ENCODE data around the gene HMGB2.
A peak's percentile ranks its signal among the peaks of the same experiment; 100 is the strongest.

The HMGB2 gene

DNA sequence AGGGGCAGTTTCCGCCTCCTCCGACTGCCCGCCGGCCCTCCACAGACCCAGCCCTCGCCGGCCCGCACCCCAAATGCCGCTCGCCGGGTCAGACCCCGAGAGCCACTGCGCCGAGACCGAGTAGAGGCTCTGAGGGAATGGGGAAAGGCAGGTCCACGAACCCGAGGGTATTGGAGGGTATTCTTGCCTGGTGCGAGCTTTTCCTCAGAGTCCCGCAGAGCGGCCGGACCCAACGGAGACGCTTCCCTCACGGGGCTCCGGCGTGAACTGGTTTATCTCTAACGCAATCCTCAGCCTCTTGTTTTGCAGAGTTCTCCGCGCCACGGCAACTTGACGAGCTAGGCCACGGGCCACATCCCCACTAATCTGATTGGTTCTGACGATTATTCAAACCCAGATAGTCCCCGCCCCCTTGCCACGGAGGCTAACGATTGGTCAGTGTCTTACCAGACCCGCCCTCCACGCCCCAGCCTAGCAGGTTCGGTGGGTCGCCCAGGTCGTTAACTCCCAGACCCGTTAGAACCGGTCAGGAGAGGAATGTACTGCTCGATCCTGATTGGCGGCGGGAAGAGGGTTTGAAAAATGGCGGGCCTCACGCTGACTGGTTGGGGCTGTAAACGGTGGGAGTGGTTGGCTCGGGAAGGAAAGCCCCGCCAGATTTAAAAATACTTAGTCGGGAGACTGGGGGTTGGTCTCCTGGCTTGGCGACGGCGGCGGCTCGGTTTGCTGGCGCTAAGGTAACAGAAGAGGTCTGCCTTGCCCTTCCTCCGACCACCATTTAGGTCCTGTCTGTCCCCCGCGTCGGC lies at the start of gene HMGB2:
Gene HMGB2 (minus strand): TSS at position 274 of the 806 bp plus-strand sequence. CDS start 709 bp downstream, outside the sequence.
- DNase-seq (ENCODE audit: low spot score): peak; percentile 97

DNA sequence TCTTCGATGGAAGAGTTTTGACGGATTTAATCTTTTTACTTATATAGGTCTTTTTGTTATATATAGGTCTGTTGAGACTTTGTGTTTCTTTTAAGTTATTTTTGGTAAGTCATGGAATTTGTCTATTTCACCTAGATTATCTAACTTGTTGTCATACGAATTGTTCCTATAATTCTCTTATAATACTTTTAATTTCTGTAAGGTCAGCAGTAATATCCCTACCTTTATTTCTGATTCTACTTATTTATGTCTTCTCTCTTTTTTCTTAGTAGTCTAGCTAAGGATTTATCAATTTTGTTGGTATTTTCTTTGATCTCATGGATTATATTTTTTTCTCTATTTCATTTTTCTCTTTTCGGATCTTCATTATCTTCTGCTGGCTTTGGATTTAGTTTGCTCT lies 48.2 kb upstream of the HMGB2 start:
- no peak for DNase-seq (ENCODE audit: low spot score)

DNA sequence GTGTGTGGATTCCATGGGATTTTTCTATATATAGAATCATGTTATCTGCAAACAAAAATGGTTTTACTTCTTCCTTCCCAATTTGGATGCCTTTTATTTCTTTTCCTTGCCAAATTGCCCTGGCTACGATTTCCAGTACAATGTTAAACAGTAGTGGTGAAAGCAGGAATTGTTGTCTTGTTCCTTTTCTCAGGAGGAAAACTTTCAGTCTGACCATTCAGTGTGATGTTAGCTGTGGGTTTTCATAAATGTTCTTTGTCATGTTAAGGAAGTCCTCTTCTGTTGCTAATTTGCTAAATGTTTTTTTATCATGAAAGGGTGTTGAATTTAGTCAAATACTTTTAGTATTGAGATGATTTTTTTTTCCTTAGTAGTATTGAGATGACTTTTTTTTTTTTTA lies 47.5 kb upstream of the HMGB2 start:
- DNase-seq (ENCODE audit: low spot score): no peak

DNA sequence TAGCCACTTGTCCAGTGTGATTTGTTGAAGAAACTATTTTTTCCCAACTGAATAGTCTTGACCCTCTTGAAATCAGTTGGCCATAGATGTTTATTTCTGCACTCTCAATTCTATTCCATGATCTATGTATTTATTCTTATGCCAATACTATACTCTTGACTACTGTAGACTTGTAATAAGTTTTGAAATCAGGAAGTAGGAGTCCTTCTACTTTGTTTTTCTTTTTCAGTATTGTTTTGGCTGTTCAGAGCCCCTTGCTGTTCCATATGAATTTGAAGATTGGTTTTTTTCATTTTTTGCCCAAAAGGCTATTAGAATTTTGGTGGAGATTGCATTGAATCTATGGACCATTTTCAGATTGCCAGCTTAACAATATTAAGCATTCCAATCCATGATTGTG lies 46.8 kb upstream of the HMGB2 start:
- DNase-seq (ENCODE audit: low spot score): no peak

DNA sequence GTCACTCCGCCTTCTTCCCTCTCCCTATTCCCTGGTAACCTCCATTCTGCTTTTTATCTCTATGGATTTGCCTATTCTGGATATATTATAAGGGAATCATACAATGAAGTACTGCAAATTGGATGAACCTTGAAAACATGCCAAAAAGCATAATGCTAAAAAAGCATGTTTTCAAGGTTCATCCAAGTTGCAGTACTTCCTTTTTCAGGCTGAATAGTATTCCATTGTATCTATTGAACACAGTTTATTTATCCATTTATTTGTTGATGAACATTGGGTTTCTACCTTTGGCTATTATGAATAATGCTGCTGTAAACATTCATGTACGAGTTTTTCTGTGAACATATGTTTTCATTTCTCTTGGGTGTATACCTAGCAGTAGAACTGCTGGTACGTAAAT lies 45.8 kb upstream of the HMGB2 start:
- no peak for DNase-seq (ENCODE audit: low spot score)

DNA sequence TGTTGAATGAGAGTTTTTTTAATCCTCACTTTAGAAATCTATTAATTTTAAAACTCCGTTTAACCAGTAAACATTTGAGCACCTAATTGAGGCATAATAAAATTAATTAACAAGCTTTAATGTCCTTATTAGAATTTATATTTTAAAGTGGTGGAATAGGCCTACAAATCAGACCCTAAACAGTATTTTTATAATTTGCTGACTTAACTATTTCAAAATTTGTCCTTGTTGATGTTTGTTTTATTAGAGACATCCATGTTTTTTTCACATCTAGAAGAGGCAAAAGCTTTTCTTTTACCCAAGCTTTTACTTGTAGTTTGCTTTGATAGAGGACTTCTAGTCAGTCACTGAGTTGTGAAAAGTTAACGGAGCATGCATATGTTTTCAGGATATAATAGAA lies 40.4 kb upstream of the HMGB2 start:
- no peak for DNase-seq (ENCODE audit: low spot score)

DNA sequence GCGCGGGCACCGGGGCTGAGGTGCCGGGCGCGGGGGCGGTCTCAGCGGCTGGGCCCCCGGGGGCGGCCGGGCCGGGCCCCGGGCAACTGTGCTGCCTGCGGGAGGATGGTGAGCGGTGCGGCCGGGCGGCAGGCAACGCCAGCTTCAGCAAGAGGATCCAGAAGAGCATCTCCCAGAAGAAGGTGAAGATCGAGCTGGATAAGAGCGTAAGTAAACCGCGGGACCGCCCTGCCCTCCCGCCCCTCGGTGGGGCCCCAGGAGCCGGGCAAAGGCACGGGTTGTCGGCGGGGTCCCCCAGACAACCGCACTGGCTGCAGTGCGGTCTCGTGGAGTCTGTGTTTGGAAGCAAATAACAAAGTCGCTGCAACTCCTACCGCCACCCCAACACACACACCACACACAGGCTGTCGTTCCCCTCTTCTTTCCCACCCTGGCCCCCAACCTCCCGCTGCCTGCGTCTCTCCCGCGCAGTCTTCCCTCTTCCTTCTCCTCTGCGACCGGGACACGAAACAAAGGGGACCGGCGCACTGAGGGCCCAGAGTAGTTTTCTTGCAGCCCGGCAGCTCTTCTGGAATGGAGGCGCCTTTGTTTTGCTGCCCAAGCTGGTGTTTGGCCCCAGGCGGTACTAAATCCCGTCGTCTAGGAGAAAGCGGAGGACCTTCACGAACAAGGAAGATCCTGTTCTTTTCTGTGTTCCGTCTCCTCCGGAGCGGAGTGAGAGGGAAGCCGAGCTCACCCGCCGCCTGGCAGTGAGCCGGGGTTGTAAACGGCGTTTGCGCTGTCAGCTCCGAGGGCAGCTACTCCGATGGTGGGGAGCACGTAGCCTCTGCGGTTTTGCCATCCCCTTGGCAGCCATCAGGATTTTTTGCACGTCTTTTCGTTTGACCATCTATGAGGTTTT lies 37.4 kb upstream of the HMGB2 start:
- peak; percentile 60 for DNase-seq (ENCODE audit: low spot score)

DNA sequence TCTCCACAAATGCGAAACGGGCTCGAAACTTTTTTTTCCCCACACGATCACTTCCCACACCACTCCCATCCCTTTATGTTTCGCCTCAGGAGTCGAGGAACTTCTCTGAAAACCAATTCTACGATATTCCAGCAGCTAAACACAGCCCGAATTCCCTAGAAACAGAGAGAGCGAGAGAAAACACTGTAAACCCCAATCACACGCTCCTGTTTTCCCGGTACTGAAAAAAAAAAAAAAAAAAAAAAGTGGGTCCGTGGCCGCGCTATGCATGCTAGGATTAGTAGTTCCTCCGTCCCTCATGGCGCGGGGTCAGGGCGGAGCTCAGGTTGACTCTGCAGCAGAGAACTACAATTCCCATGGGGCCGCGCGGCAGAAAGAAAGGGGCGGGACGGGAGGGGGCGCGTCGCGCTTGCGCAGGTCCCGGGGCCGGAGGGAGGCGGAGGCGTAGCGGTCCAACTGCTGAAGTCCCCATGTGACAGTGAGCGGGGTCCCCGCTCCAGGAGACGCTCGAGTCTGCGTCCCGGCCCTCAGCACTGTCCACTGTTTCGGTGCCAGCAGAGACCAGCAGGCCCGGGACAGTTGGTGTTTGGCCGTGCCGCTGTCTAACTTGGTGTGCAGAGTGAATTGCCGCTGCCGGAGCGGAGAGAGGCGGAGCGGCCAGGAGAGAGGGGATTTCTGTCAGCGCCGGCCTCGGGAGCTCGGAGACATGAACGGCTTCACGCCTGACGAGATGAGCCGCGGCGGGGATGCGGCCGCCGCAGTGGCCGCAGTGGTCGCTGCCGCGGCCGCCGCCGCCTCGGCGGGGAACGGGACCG lies 36.5 kb upstream of the HMGB2 start, which contains the start of gene SAP30:
Gene SAP30 (plus strand): TSS at position 478 of the 815 bp plus-strand sequence. CDS start 229 bp downstream, at position 707.
- peak; percentile 95 for DNase-seq (ENCODE audit: low spot score)

DNA sequence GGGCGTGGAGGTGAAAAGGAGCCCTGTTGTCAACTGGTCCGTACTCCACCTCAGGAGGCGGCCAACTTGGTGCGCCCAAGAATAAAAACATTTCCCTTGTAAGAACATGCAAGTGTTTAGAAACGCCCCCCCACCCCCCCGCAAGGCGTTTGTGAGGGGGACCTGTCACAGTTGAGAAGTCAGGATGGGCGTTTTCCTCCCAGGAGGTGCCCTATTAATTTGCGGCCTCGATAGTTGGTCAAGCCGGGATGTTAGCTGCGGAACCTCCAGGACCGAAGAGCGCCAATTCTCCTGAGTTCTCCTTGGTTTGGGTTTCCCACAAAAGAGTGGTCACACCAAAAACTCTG lies 35.9 kb upstream of the HMGB2 start:
- peak; percentile 34 for DNase-seq (ENCODE audit: low spot score)

DNA sequence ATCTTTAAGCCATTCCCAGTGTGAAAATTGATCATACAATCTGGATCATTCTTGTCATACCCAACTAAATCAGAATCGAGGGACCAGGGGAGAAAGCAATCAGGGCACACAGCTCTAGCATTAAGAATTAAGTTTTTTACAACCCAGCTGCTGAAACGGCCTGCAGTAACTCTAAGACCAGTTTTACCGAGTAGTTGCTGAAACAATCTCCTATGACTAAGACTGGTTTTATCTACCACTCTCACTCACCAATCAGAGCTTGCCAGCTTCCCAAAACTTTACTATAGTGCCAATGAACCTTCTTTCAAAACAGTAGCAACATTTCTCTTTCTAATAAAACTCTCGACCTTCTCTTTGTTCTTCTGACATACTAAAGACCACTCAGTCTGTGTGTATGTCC lies 33.8 kb upstream of the HMGB2 start:
- DNase-seq (ENCODE audit: low spot score): no peak

DNA sequence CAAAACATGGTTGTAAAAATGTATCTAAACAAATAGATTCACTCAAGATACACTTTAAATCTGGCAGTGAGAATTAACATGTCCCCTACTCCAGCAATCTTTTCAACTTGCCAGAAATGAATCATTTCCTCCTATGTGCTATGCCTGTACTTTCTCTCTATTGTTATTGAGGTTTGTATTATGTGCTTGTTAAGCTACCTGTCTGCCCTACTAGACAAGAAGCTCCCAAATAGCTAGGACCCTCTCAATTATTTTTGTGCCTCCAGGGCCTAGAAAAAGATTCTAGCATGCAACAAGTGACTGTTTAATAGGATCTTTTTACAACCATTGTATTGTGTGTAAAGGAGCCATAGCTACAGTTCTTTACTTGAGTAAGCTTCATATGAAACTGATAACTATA lies 33.1 kb upstream of the HMGB2 start:
- DNase-seq (ENCODE audit: low spot score): no peak

DNA sequence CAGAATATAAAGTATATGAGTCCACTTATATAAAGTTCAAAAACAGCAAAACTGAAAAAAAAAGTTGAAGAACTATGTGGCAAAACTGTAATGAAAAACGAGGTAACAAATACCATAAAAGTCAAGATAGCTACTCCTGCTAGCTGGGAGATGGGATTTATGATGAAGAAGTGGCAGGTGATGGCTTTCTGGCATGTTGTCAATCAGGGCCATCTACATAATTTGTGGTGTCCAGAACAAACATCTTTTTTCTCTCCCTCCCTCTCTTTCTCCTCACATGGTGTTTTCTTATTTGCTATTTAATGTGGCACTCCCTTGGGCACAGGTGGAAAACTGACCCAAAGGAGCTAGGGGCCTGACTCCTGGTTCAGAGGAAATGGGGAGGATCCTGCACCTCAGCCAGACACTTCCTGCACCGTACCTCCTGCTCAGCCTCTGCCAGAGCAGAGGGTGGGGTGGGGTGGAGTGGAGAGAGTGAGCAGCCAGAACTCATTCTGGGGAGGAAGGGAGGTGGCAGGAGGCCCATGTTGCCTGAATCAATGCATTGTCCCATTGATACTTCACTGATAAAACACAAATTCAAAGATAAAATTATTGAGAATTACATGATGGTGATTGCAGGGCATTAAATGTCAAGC lies 31.3 kb upstream of the HMGB2 start:
- no peak for DNase-seq (ENCODE audit: low spot score)

DNA sequence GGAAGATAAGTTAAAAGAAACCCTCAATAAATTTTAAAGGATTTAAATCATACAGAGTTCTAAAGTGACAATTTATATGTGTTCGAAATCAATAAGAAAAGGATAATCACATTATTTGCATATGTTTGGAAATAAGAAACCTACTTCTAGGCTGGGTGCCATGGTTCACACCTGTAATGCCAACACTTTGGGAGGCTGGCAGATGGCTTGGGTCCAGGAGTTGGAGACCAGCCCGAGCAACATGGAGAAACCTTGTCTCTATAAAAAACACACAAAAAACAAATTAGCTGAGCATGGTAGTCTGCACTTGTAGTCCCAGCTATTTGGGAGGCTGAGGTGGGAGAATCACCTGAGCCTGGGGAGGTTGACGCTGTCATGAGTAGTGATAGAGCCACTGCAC lies 28.5 kb upstream of the HMGB2 start:
- no peak for DNase-seq (ENCODE audit: low spot score)

DNA sequence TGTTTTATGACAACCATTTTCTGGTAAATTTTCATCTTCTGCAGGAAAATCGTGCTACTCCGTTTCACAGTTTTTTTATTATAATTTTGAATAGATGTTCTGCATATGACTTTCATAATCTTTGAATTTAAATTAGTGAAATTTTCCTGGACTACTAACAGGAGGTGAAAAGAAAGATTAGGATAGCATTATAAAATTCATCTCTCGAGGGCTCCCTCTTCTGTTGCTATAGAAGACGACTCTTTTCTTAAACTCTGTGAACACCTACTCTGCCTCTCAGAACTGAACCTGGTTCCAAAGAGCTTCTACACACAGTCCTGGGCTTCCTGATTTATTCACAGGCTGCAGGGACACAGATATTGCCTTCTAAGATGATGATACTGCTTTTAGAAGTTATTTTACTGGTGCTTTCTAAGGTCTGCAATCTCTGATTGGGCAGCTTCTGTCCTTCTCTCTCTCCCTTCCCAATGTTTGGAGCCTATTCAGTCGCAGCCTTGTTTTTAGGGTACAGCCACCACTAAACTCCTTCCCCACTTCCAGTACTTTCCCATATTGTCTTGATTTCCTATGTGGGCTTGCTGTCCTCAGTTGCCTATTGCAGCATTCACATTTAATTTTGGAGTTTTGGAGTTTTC lies 26.5 kb upstream of the HMGB2 start:
- DNase-seq (ENCODE audit: low spot score): no peak

DNA sequence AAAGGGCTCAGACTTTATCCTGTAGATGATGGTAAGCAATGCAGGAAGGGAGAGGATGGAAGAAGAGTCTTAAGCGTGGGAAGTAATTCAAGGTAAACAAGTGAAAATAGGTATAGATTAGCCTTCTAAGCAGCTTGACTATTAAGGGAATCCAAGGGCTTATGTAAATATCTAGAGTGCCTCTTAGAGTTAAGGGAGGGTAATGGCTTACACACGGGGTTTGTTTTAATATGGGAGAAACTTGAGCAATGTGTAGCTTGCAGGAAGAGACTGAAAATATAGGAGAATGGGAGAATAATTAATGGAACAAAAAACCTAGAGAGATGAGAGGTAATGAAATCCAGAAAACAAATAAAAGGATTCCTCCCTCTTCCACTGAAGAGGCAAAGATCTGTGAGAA lies 23.8 kb upstream of the HMGB2 start:
- DNase-seq (ENCODE audit: low spot score): no peak

DNA sequence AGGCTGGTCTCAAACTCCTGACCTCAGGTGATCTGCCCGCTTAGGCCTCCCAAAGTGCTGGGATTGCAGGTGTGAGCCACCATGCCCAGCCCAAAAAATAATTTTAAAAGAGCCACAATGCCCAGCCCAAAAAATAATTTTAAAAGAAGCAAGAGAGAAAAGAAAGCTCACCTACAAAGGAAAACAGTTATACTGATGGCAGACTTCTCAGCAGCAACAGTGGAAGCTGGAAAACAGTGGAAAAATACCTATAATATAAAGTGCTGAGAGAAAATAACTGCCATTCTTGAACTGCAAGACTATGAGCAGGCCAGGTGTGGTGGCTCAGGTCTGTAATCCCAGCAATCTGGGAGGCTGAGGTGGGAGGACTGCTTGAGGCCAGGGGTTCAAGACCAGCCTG lies 13.3 kb upstream of the HMGB2 start:
- DNase-seq (ENCODE audit: low spot score): no peak

DNA sequence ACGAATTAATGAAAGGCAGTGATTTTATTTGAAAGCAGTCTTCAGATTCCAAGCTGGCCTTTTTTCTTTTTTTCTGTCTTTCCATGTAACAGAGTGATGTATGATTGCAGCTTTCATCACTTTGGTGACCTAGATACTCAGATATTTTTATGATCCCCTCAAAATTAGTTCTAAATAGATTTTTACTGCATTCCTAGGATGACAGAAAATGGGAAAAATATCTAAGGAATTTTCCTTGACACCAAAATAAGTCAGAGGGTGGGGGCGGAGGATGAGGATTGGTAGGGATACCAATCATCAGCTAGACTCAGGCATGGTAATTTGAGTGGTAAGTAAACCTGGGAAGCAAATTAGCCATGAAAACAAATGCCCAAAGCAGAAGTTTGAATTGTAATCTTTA lies 11.9 kb upstream of the HMGB2 start:
- DNase-seq (ENCODE audit: low spot score): no peak

DNA sequence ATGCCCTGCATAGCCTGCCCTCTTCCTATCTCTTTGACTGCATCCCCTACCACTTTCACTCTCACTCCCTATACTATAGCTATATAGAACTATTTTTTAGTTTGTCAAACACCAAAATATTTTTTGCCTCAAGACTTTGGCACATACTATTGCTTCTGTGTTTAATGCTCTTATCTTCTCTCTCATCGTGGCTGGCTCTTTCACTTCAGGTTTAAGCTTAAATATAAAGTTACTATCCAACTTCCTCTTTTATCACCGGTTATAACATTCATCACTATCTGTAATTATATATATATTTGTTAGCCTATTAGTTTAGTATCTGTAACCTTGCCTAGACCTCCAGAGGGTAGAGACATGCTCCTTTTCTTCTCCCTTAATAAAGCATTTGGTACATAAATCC lies 11.5 kb upstream of the HMGB2 start:
- no peak for DNase-seq (ENCODE audit: low spot score)

DNA sequence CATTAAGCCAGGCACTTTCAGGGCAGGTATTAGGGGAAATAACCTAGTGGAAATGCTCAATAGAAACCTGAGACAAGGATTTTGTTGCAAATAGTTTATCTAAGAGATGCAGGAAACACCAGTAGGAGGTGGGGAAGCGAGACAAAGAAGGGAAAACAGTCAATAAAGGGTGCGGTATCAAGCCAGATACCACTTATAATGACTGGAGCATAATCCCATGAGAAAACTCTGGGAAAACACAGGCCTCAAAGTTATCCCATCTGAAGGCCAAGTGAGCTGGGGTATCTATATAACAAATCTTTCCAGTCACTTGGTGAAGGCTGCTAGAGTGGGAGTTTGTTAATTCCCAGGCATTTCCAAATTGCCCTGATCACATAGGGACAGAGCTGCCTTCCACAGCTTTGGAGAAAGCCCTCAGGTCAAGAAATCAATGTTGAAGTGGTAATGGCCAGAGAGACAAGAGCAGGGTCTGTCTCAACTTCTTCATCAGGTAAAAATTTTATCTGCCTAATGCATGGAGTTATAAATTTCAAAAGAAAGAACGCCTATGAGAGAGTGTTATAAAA lies 9.8 kb upstream of the HMGB2 start:
- DNase-seq (ENCODE audit: low spot score): no peak

DNA sequence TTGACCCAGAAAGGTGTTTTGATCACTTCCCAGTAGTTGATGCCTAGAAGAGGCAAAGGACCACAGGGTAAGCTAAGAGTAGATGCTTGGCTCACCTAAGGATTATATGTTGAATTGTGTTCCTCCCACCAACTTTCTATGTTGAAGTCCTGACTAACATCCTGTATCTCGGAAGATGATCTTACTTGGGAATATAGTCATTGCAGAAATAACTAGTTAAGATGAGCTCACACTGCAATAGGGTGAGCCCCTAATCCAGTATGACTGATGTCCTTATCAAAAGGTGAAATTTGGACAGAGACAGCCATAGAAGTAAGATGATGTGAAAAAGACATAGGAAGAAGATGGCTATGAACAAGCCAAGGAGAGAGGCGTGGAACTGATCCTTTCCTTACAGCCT lies 3.3 kb upstream of the HMGB2 start:
- DNase-seq (ENCODE audit: low spot score): no peak
